B cell (primary cell): Measurements from ENCODE around the gene HOXB9. TPM values are rescaled to one million over a fixed set of nuclear protein-coding genes. Genes with fewer than 3 reads are reported as not detected.

ENCODE experiments used
- ATAC-seq: fragments of 200-7000 bp; cut with Tn5 transposase; one replicate; pipeline ENCODE4 v1.10.0; 2021; ENCODE audit warnings: low read depth, mild to moderate bottlenecking, moderate number of reproducible peaks, moderate library complexity
- CTCF ChIA-PET: fragments of 350-600 bp; sonication (Branson Sonifier 250); formaldehyde crosslinking; loops from one replicate; lab custom pipeline; 2021; ENCODE audit warnings: antibody characterized with exemption, inconsistent platforms; lab: Charles Lee
- POLR2A ChIA-PET: fragments of 350-600 bp; sonication (Branson Sonifier 250); formaldehyde crosslinking; loops from one replicate; lab custom pipeline; 2021; ENCODE audit warnings: antibody characterized with exemption; lab: Charles Lee
- DNase-seq: peaks from one replicate; pipeline ENCODE4 v3.0.0; 2013
- H2AFZ ChIP-seq: 2 replicates; pipeline ENCODE4 v1.6.1; 2012; ENCODE audit warnings: mild to moderate bottlenecking, low read depth, low read length; ENCODE audit not compliant: insufficient read depth, poor library complexity, severe bottlenecking
- H3K27ac ChIP-seq, 2 donors: 1 replicate in 1 of 2; 2 replicates in 1 of 2; pipeline ENCODE4 v1.5.1; 2012 to 2013; ENCODE audit warnings: low read length in 2 of 2, mild to moderate bottlenecking in 2 of 2, moderate library complexity in 1 of 2
- H3K27me3 ChIP-seq, 4 experiments: fragments of 200-600 bp in 1 of 4; sonication (generic) in 1 of 4; replicated peaks in 1 of 4; 1 replicate in 2 of 4; 2 replicates in 2 of 4; pipeline versions ENCODE4 v1.6.1 to v1.7.0; 2013 to 2016; ENCODE audit warnings: low read length in 3 of 4, mild to moderate bottlenecking in 2 of 4, mixed read lengths in 1 of 4, moderate library complexity in 1 of 4; ENCODE audit not compliant: insufficient read depth in 4 of 4, control insufficient read depth in 3 of 4; ENCODE audit errors: control extremely low read depth in 1 of 4
- H3K36me3 ChIP-seq, 2 experiments: replicated peaks in 1 of 2; 1 replicate in 1 of 2; 2 replicates in 1 of 2; pipeline versions ENCODE4 v1.6.1 to v1.7.1; 2013; ENCODE audit warnings: low read length in 1 of 2; ENCODE audit not compliant: insufficient read depth in 2 of 2, control insufficient read depth in 1 of 2; ENCODE audit errors: control extremely low read depth in 1 of 2, extremely low read depth in 1 of 2
- H3K4me1 ChIP-seq, 2 donors: fragments of 200-600 bp in 1 of 2; sonication (generic) in 1 of 2; 1 replicate in 1 of 2; 2 replicates in 1 of 2; pipeline versions ENCODE4 v1.5.1 to v1.6.1; 2013 to 2017; ENCODE audit warnings: low read length in 2 of 2; ENCODE audit not compliant: control insufficient read depth in 2 of 2, insufficient read depth in 2 of 2
- H3K4me2 ChIP-seq: replicated peaks from 2 replicates; pipeline ENCODE3; 2012; ENCODE audit warnings: mild to moderate bottlenecking, low read depth, low read length; ENCODE audit not compliant: poor library complexity, severe bottlenecking
- H3K4me3 ChIP-seq, 5 experiments: fragments of 200-600 bp in 1 of 5; sonication (generic) in 1 of 5; 1 replicate in 3 of 5; 2 replicates in 2 of 5; pipeline versions ENCODE4 v1.5.1 to v1.7.0; 2011 to 2016; ENCODE audit warnings: low read length in 4 of 5, mild to moderate bottlenecking in 4 of 5, low read depth in 2 of 5, control low read depth in 1 of 5, moderate library complexity in 1 of 5; ENCODE audit not compliant: insufficient read depth in 1 of 5; ENCODE audit errors: control extremely low read depth in 1 of 5, extremely low read depth in 1 of 5
- H3K79me2 ChIP-seq: fragments of 200-600 bp; sonication (generic); one replicate; pipeline ENCODE4 v1.6.0; 2016; ENCODE audit warnings: low read length; ENCODE audit not compliant: control insufficient read depth, insufficient read depth
- H3K9ac ChIP-seq: fragments of 200-600 bp; sonication (generic); 2 replicates; pipeline ENCODE4 v1.6.1; 2017; ENCODE audit warnings: mild to moderate bottlenecking, low read length, moderate library complexity
- H3K9me3 ChIP-seq, 3 donors: one replicate each; pipeline versions ENCODE4 v1.6.1 to v1.7.1; 2013; ENCODE audit warnings: low read length in 2 of 3; ENCODE audit not compliant: control insufficient read depth in 2 of 3, insufficient read depth in 1 of 3; ENCODE audit errors: control extremely low read depth in 1 of 3
- H4K20me1 ChIP-seq: 2 replicates; pipeline ENCODE4 v1.6.0; 2012; ENCODE audit warnings: mild to moderate bottlenecking, low read length; ENCODE audit not compliant: insufficient read depth, control insufficient read depth, poor library complexity, severe bottlenecking
- H3K27ac Mint-ChIP-seq: one replicate; pipeline ENCODE4 v1.8.0; 2021; ENCODE audit warnings: mixed read lengths
- H3K27me3 Mint-ChIP-seq: one replicate; pipeline ENCODE4 v1.8.0; 2021; ENCODE audit warnings: mixed read lengths
- H3K4me1 Mint-ChIP-seq: one replicate; pipeline ENCODE4 v1.8.0; 2021; ENCODE audit warnings: mixed read lengths
- H3K4me3 Mint-ChIP-seq: one replicate; pipeline ENCODE4 v1.8.0; 2021; ENCODE audit warnings: mixed read lengths
- H3K9me3 Mint-ChIP-seq: one replicate; pipeline ENCODE4 v1.8.0; 2022; ENCODE audit warnings: mixed read lengths; ENCODE audit not compliant: insufficient read depth
- CTCF ChIP-seq: fragments of 200-600 bp; IDR thresholded peaks from one replicate; pipeline ENCODE4 v1.8.0; 2022; ENCODE audit warnings: antibody characterized with exemption, mild to moderate bottlenecking
- EZH2 ChIP-seq: IDR thresholded peaks from 2 replicates; pipeline ENCODE4 v1.6.1; 2012; ENCODE audit warnings: borderline replicate concordance, low read depth, mild to moderate bottlenecking, moderate library complexity, low read length; ENCODE audit not compliant: insufficient read depth, poor library complexity, severe bottlenecking
- WGBS: methylation state at CpG from one replicate; pipeline ENCODE4 v1.1.5; 2013; ENCODE audit warnings: missing lambda C conversion rate; ENCODE audit not compliant: insufficient coverage; 5-methylcytosine and 5-hydroxymethylcytosine counted together
- intact Hi-C: fragments of 100-400 bp; cut with micrococcal nuclease; formaldehyde crosslinking; loops from one replicate; pipeline ENCODE4 v1.10.0; 2022
- polyA plus RNA-seq: library from polyadenylated mRNA; depleted of rRNA; stranded (reverse); fragments of >200 nt; gene quantifications from 2 replicates; pipeline ENCODE4 v1.2.3, GENCODE V29; 2012
- total RNA-seq, 2 donors: library from RNA; stranded (reverse); fragments of 120-200 nt in 1 of 2; gene quantifications; 1 replicate in 1 of 2; 2 replicates in 1 of 2; pipeline versions ENCODE4 v1.2.3 to v1.2.4, GENCODE V29; 2013 to 2022

The HOXB9 gene
- total and polyA plus RNA-seq, 2 donors (not counting 1 experiment from before 2014, with no cell fraction given): 0.07 TPM; not detected in 1

DNA sequence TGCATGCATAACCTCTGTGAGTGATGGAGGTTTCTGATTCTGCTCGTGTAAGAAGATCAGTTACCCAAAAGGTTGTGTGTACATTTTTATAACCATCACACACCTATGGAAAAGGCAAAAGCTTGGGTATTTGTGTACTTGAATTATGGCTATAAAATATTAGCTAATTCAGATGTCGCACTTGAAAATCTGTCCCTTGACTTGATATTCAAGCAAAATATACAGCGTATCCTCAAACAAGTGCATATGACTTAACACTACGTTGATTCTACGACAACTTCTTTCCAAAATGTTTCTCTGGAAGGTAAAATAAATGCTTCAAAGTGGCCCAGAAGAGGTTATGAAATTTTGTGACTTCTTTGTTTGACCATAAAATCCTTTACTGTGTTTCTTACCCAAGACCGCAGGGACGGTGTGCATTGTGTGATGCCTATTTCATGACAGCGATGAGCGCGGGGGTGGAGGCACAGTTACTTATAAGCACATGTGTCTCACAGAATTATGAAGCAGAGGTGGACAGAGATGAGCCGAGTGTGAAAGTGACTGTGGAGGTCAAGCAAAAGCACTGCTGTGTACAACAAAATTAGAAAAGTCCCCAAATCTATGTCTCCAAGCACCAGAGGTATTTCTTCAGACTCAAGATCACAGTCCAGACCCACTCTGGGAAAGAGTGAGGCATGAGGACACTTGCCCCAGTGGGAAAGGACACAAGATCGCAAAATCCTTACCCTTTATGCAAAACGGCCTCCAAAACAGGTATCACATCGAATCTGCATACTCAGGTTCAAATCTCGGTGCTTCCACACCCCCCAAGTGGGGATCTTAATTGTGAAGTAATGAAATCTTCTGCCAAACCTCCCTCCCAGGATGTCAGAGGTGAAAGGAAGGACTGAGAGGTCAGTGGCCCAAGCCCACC is 4.1 kb upstream of the HOXB9 start:
- Histone ChIP-seq H3K9me3 (peaks cover 0 to 15% (median 0%) of the 10 kb centered on the region in 3 donors), H2AFZ (no peak overlapping the region), H3K79me2 (no peaks in the 10 kb centered on the region), H3K4me3 (no peak overlapping the region), H3K9ac (no peak overlapping the region), H3K27me3 (peaks cover 0 to 96% (median 69%) of the 10 kb centered on the region in 4 experiments), H3K4me2 (no peak overlapping the region), H3K4me1 (peaks cover 28 to 36% of the 10 kb centered on the region in 2 donors), H3K27ac (no peak overlapping the region), H3K36me3 (no peaks in the 10 kb centered on the region), H4K20me1 (no peaks in the 10 kb centered on the region)
- CTCF ChIA-PET: interaction anchor here (0.9 to 1.1 kb wide), 3 partner anchors 10 to 322 kb away, joined by 3 to 5 read pairs (median 4); no protein-coding TSS in a partner anchor
- Mint-ChIP-seq H3K27ac (no peak overlapping the region), H3K9me3 (no peaks in the 10 kb centered on the region), H3K4me1 (peaks cover 19% of the 10 kb centered on the region), H3K27me3 (peaks cover 81% of the 10 kb centered on the region), H3K4me3 (no peak overlapping the region)
- POLR2A ChIA-PET: no interaction called here
- intact Hi-C loops: no loop called here
- no peak for TF ChIP-seq CTCF
- TF ChIP-seq EZH2: no peak
- DNase-seq: no peak
- 100% methylated on average over 1 of the region's 15 CpGs for WGBS
- no peak for ATAC-seq

- H4K20me1 ChIP-seq: no peaks in the 10 kb centered on the region
- no peak overlapping the region for H3K4me2 ChIP-seq
- no peaks in the 10 kb centered on the region for H3K9me3 Mint-ChIP-seq
- peaks cover 75% of the 10 kb centered on the region for H3K27me3 Mint-ChIP-seq
- no peak for TF ChIP-seq CTCF
- no peak for TF ChIP-seq EZH2
- H3K36me3 ChIP-seq: no peaks in the 10 kb centered on the region
- ChIA-PET POLR2A (no interaction called here), CTCF (interaction anchor here (0.9 to 1.2 kb wide), 5 partner anchors 11 to 367 kb away, joined by 3 to 5 read pairs (median 4); no protein-coding TSS in a partner anchor)
- H2AFZ ChIP-seq: no peak overlapping the region
- H3K27ac ChIP-seq: no peak overlapping the region
- WGBS: 84% methylated on average over 4 of the region's 5 CpGs
- H3K9me3 ChIP-seq: peaks cover 0 to 17% (median 0%) of the 10 kb centered on the region in 3 donors
- no peaks in the 10 kb centered on the region for H3K79me2 ChIP-seq
- intact Hi-C loops: no loop called here
- no peak overlapping the region for H3K9ac ChIP-seq
- ATAC-seq (no peak), DNase-seq (no peak)
- H3K27ac Mint-ChIP-seq: no peak overlapping the region
- H3K4me1 ChIP-seq: peaks cover 34 to 38% of the 10 kb centered on the region in 2 donors
- H3K4me3 Mint-ChIP-seq: no peak overlapping the region
- H3K27me3 ChIP-seq: peaks cover 0 to 96% (median 67%) of the 10 kb centered on the region in 4 experiments
- peaks cover 23% of the 10 kb centered on the region for H3K4me1 Mint-ChIP-seq
- H3K4me3 ChIP-seq: no peak overlapping the region
Measured at GRCh38 chr17:48629411-48629759, 3.2 kb upstream of the HOXB9 start.
